ENCODE data around the gene DAB1.

Gene DAB1

DNA sequence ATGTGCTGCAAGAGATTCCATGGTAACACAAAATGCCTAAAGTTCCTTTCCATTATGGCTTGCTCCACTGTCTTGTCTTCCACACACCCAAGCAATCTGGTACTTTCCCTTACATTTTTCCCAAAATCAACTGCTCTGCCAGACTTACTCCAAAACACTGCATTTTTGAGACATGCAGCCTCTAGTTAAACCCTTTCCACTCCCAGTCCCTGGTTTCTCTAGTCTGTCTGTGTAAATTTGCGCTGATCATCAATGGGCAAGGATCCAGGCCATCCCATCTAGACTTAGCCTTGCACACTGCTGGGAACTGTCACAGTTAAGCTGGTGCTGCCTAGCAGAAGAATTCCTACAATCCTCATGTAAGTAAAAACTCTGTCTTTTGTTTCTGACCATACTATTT, 47.8 kb downstream of the DAB1 start:
- CTCF ChIA-PET: no interaction called here
- Histone ChIP-seq H3K9me3 (ENCODE audit: control insufficient read depth, insufficient read depth, low read depth, low read length) (no peaks in the 10 kb centered on the region), H3K4me3 (ENCODE audit: low read depth, low read length) (no peak overlapping the region), H3K36me3 (ENCODE audit: control insufficient read depth in 2 of 2, insufficient read depth in 1 of 2, low read length in 2 of 2) (no peaks in the 10 kb centered on the region), H3K27ac (ENCODE audit: extremely low read depth, low read depth, low read length) (no peak overlapping the region), H3K4me1 (ENCODE audit: control insufficient read depth, insufficient read depth, low read length) (no peaks in the 10 kb centered on the region)
- POLR2A ChIA-PET: no interaction called here
- no peak for TF ChIP-seq ZBTB1 (tag by site-specific recombination; IDR thresholded peaks at IDR 0.05)
- TF ChIP-seq, protein P1, sequence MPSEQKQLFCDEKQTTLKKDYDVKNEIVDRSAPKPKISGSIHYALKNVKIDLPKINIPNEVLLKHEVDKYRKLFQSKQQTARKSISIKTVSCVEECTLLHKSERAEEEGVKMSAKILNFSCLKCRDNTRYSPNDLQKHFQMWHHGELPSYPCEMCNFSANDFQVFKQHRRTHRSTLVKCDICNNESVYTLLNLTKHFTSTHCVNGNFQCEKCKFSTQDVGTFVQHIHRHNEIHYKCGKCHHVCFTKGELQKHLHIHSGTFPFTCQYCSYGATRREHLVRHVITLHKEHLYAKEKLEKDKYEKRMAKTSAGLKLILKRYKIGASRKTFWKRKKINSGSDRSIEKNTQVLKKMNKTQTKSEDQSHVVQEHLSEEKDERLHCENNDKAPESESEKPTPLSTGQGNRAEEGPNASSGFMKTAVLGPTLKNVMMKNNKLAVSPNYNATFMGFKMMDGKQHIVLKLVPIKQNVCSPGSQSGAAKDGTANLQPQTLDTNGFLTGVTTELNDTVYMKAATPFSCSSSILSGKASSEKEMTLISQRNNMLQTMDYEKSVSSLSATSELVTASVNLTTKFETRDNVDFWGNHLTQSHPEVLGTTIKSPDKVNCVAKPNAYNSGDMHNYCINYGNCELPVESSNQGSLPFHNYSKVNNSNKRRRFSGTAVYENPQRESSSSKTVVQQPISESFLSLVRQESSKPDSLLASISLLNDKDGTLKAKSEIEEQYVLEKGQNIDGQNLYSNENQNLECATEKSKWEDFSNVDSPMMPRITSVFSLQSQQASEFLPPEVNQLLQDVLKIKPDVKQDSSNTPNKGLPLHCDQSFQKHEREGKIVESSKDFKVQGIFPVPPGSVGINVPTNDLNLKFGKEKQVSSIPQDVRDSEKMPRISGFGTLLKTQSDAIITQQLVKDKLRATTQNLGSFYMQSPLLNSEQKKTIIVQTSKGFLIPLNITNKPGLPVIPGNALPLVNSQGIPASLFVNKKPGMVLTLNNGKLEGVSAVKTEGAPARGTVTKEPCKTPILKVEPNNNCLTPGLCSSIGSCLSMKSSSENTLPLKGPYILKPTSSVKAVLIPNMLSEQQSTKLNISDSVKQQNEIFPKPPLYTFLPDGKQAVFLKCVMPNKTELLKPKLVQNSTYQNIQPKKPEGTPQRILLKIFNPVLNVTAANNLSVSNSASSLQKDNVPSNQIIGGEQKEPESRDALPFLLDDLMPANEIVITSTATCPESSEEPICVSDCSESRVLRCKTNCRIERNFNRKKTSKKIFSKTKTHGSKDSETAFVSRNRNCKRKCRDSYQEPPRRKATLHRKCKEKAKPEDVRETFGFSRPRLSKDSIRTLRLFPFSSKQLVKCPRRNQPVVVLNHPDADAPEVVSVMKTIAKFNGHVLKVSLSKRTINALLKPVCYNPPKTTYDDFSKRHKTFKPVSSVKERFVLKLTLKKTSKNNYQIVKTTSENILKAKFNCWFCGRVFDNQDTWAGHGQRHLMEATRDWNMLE (tag by site-specific recombination; conservative IDR thresholded peaks at IDR 0.05; ENCODE audit: low read depth): no peak
- TF ChIP-seq GLIS2 (tag by site-specific recombination; IDR thresholded peaks at IDR 0.05): no peak
- TF ChIP-seq, protein P2, sequence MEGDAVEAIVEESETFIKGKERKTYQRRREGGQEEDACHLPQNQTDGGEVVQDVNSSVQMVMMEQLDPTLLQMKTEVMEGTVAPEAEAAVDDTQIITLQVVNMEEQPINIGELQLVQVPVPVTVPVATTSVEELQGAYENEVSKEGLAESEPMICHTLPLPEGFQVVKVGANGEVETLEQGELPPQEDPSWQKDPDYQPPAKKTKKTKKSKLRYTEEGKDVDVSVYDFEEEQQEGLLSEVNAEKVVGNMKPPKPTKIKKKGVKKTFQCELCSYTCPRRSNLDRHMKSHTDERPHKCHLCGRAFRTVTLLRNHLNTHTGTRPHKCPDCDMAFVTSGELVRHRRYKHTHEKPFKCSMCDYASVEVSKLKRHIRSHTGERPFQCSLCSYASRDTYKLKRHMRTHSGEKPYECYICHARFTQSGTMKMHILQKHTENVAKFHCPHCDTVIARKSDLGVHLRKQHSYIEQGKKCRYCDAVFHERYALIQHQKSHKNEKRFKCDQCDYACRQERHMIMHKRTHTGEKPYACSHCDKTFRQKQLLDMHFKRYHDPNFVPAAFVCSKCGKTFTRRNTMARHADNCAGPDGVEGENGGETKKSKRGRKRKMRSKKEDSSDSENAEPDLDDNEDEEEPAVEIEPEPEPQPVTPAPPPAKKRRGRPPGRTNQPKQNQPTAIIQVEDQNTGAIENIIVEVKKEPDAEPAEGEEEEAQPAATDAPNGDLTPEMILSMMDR (tag by site-specific recombination; IDR thresholded peaks at IDR 0.05): no peak
- TF ChIP-seq KLF7 (tag by site-specific recombination; IDR thresholded peaks at IDR 0.05; ENCODE audit: borderline replicate concordance): no peak
- TF ChIP-seq, protein P3, sequence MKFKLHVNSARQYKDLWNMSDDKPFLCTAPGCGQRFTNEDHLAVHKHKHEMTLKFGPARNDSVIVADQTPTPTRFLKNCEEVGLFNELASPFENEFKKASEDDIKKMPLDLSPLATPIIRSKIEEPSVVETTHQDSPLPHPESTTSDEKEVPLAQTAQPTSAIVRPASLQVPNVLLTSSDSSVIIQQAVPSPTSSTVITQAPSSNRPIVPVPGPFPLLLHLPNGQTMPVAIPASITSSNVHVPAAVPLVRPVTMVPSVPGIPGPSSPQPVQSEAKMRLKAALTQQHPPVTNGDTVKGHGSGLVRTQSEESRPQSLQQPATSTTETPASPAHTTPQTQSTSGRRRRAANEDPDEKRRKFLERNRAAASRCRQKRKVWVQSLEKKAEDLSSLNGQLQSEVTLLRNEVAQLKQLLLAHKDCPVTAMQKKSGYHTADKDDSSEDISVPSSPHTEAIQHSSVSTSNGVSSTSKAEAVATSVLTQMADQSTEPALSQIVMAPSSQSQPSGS (tag by site-specific recombination; IDR thresholded peaks at IDR 0.05; ENCODE audit: low read depth): no peak

DNA sequence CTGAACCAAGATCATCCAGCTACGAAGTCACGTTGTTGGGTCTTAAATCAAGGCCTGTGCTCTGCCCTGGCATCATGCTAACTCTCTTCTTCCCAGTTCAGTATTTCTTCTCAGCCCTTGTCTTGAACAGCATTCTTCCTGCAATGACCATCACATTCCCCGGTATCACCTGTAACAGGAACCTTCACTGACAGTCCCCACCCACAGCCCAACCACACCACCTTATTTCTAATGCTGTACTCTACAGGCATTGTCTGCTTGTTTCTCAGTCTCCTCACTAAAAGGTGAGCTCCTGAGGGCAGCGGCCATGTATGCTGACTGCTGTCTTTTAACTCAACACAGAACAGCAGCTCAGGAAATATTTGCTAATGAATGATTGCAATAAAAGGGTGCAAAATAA, 54.0 kb downstream of the DAB1 start:
- Histone ChIP-seq H3K9me3 (ENCODE audit: control insufficient read depth, insufficient read depth, low read depth, low read length) (no peaks in the 10 kb centered on the region), H3K4me1 (ENCODE audit: control insufficient read depth, insufficient read depth, low read length) (no peaks in the 10 kb centered on the region), H3K27ac (ENCODE audit: extremely low read depth, low read depth, low read length) (no peak overlapping the region), H3K36me3 (ENCODE audit: control insufficient read depth in 2 of 2, insufficient read depth in 1 of 2, low read length in 2 of 2) (no peaks in the 10 kb centered on the region), H3K4me3 (ENCODE audit: low read depth, low read length) (no peak overlapping the region)
- POLR2A ChIA-PET: interaction anchor here (0.5 kb wide), 1 partner anchor 54 kb away, joined by 3 read pairs; the partner anchor contains the start of gene DAB1
- CTCF ChIA-PET: no interaction called here
- TF ChIP-seq, protein P4, sequence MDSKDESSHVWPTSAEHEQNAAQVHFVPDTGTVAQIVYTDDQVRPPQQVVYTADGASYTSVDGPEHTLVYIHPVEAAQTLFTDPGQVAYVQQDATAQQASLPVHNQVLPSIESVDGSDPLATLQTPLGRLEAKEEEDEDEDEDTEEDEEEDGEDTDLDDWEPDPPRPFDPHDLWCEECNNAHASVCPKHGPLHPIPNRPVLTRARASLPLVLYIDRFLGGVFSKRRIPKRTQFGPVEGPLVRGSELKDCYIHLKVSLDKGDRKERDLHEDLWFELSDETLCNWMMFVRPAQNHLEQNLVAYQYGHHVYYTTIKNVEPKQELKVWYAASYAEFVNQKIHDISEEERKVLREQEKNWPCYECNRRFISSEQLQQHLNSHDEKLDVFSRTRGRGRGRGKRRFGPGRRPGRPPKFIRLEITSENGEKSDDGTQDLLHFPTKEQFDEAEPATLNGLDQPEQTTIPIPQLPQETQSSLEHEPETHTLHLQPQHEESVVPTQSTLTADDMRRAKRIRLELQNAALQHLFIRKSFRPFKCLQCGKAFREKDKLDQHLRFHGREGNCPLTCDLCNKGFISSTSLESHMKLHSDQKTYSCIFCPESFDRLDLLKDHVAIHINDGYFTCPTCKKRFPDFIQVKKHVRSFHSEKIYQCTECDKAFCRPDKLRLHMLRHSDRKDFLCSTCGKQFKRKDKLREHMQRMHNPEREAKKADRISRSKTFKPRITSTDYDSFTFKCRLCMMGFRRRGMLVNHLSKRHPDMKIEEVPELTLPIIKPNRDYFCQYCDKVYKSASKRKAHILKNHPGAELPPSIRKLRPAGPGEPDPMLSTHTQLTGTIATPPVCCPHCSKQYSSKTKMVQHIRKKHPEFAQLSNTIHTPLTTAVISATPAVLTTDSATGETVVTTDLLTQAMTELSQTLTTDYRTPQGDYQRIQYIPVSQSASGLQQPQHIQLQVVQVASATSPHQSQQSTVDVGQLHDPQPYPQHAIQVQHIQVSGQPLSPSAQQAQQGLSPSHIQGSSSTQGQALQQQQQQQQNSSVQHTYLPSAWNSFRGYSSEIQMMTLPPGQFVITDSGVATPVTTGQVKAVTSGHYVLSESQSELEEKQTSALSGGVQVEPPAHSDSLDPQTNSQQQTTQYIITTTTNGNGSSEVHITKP (tag by site-specific recombination; IDR thresholded peaks at IDR 0.05): no peak
- TF ChIP-seq, protein P5, sequence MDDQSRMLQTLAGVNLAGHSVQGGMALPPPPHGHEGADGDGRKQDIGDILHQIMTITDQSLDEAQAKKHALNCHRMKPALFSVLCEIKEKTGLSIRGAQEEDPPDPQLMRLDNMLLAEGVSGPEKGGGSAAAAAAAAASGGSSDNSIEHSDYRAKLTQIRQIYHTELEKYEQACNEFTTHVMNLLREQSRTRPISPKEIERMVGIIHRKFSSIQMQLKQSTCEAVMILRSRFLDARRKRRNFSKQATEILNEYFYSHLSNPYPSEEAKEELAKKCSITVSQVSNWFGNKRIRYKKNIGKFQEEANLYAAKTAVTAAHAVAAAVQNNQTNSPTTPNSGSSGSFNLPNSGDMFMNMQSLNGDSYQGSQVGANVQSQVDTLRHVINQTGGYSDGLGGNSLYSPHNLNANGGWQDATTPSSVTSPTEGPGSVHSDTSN (CRISPR knock-in tag; IDR thresholded peaks at IDR 0.05): no peak
- TF ChIP-seq ZNF549 (tag by site-specific recombination; IDR thresholded peaks at IDR 0.05) (no peak), ZNF324 (tag by site-specific recombination; IDR thresholded peaks at IDR 0.05) (no peak), ZNF132 (tag by site-specific recombination; IDR thresholded peaks at IDR 0.05; ENCODE audit: borderline replicate concordance) (no peak), ZNF223 (tag by site-specific recombination; IDR thresholded peaks at IDR 0.05) (no peak), ZNF248 (tag by site-specific recombination; IDR thresholded peaks at IDR 0.05) (no peak), ZNF174 (tag by site-specific recombination; IDR thresholded peaks at IDR 0.05) (no peak), ZNF2 (tag by site-specific recombination; IDR thresholded peaks at IDR 0.05) (no peak), KLF7 (tag by site-specific recombination; IDR thresholded peaks at IDR 0.05; ENCODE audit: borderline replicate concordance) (no peak)
- TF ChIP-seq, protein P6, sequence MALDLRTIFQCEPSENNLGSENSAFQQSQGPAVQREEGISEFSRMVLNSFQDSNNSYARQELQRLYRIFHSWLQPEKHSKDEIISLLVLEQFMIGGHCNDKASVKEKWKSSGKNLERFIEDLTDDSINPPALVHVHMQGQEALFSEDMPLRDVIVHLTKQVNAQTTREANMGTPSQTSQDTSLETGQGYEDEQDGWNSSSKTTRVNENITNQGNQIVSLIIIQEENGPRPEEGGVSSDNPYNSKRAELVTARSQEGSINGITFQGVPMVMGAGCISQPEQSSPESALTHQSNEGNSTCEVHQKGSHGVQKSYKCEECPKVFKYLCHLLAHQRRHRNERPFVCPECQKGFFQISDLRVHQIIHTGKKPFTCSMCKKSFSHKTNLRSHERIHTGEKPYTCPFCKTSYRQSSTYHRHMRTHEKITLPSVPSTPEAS (tag by site-specific recombination; IDR thresholded peaks at IDR 0.05): no peak
- TF ChIP-seq, protein P7, sequence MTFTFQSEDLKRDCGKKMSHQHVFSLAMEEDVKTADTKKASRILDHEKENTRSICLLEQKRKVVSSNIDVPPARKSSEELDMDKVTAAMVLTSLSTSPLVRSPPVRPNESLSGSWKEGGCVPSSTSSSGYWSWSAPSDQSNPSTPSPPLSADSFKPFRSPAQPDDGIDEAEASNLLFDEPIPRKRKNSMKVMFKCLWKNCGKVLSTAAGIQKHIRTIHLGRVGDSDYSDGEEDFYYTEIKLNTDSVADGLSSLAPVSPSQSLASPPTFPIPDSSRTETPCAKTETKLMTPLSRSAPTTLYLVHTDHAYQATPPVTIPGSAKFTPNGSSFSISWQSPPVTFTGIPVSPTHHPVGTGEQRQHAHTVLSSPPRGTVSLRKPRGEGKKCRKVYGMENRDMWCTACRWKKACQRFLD (tag by site-specific recombination; IDR thresholded peaks at IDR 0.05): no peak
